ENCODE measurements around the gene BHLHE41. TPM values are rescaled to one million over a fixed set of nuclear protein-coding genes. Genes with fewer than 3 reads are reported as not detected.

BHLHE41 gene
- total RNA-seq, 2 donors from 2014 or later, result 0.11 to 3.5 TPM

DNA sequence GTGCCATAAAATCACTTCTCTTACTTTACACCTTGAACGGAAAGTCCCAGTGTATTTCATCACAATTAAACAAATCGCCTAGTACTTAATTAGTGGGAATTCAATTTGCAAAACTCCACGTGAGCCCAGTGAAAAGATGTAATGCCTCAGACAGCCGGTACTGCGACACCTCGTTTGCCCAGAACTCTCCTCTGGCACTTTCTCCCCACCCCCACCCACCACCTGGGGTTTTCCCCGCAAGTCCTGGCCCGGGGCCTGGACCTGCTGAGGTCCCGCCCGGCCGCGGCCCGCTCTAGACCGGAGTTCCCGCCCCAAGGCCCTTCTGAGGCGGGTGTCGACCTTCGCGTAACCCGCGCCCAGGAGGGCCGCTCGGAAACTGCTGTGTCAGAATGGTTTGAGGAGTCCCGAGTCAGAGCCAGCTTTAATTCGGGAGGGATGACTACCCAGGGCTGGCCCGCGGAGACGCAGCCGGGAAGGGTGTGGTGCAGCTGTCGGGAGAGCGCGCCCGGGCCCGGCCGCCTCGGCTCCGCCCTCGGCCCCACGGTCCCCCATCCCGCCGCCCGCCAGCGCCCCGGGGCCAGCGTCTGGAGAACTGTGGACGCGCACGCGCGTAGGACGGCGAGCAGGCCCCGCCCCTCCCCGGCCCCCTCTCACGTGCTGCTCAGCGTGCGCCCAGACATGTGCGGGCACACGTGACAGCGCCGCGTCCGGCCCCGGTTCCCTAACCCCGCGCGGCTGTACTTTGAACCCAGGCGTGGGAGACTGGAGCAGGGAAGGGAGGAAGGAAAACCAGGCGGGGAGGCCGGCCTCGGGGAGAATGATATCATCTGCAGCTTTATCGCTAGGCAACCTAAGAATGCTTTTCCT lies 10.8 kb downstream of the BHLHE41 start:
- peak overlapping the region; percentile 62 for H3K9ac ChIP-seq (ENCODE audit: extremely low read depth, low read length, poor library complexity, severe bottlenecking)
- TF ChIP-seq, protein P1, sequence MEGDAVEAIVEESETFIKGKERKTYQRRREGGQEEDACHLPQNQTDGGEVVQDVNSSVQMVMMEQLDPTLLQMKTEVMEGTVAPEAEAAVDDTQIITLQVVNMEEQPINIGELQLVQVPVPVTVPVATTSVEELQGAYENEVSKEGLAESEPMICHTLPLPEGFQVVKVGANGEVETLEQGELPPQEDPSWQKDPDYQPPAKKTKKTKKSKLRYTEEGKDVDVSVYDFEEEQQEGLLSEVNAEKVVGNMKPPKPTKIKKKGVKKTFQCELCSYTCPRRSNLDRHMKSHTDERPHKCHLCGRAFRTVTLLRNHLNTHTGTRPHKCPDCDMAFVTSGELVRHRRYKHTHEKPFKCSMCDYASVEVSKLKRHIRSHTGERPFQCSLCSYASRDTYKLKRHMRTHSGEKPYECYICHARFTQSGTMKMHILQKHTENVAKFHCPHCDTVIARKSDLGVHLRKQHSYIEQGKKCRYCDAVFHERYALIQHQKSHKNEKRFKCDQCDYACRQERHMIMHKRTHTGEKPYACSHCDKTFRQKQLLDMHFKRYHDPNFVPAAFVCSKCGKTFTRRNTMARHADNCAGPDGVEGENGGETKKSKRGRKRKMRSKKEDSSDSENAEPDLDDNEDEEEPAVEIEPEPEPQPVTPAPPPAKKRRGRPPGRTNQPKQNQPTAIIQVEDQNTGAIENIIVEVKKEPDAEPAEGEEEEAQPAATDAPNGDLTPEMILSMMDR (conservative IDR thresholded peaks at IDR 0.05), result peak; percentile 74
- peaks cover 13% of the 10 kb centered on the region for H3K4me1 ChIP-seq (ENCODE audit: control insufficient read depth, insufficient read depth, low read length)
- H3K4me3 ChIP-seq (ENCODE audit: low read length), result peak overlapping the region; percentile 77
- WGBS, 2 experiments (ENCODE audit: insufficient coverage in 1 of 2, insufficient read length in 1 of 2), result 0% methylated on average over 18 to 72 of the region's 72 CpGs
- Mint-ChIP-seq H3K4me3 (peak overlapping the region; percentile 57), H3K9me3 (no peaks in the 10 kb centered on the region), H3K27me3 (ENCODE audit: insufficient read depth) (peaks cover 22% of the 10 kb centered on the region), H3K36me3 (ENCODE audit: low read depth) (no peaks in the 10 kb centered on the region), H3K4me1 (peaks cover 66% of the 10 kb centered on the region), H3K27ac (peak overlapping the region; percentile 87)
- peaks cover 10% of the 10 kb centered on the region for H3K27me3 ChIP-seq (ENCODE audit: control insufficient read depth, insufficient read depth, low read length, poor library complexity, severe bottlenecking)
- no peaks in the 10 kb centered on the region for H3K36me3 ChIP-seq (ENCODE audit: control insufficient read depth, insufficient read depth, low read length)
- no peaks in the 10 kb centered on the region for H3K9me3 ChIP-seq (ENCODE audit: control insufficient read depth, low read length)
- peak overlapping the region; percentile 76 for H3K27ac ChIP-seq (ENCODE audit: low read depth, low read length)
- DNase-seq, result peak; percentile 97

DNA sequence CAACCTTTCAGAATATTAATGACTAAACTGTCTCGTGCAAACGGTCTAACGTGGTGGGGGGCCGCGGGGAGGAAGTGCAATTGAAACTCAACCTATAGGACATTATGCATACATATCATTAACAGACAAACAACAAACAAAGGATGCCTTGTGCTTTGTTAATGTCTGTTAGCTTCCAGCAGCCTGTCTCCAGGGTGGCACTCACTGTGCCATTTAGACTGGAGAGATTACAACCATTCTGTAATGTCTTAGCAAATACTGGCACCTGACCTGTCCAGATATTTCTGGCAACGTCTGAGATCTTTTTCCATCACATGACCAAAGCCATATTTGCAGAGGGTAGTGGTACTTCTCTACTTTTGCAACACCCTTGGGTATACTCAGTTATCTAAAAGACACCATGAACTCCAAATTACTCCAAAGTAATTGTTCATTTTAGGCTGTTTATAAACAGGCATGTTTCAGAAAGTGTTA lies 11.6 kb downstream of the BHLHE41 start:
- H3K4me3 Mint-ChIP-seq, result peak overlapping the region; percentile 57
- H3K27ac Mint-ChIP-seq, result peak overlapping the region; percentile 87
- 0 to 1% methylated on average over 1 to 6 of the region's 6 CpGs for WGBS, 2 experiments (ENCODE audit: insufficient coverage in 1 of 2, insufficient read length in 1 of 2)
- H3K36me3 Mint-ChIP-seq (ENCODE audit: low read depth), result no peaks in the 10 kb centered on the region
- Histone ChIP-seq H3K4me3 (ENCODE audit: low read length) (peak overlapping the region; percentile 77), H3K4me1 (ENCODE audit: control insufficient read depth, insufficient read depth, low read length) (peaks cover 13% of the 10 kb centered on the region), H3K36me3 (ENCODE audit: control insufficient read depth, insufficient read depth, low read length) (no peaks in the 10 kb centered on the region), H3K9ac (ENCODE audit: extremely low read depth, low read length, poor library complexity, severe bottlenecking) (no peak overlapping the region), H3K27ac (ENCODE audit: low read depth, low read length) (no peak overlapping the region), H3K27me3 (ENCODE audit: control insufficient read depth, insufficient read depth, low read length, poor library complexity, severe bottlenecking) (peaks cover 10% of the 10 kb centered on the region), H3K9me3 (ENCODE audit: control insufficient read depth, low read length) (no peaks in the 10 kb centered on the region)
- H3K4me1 Mint-ChIP-seq, result peaks cover 66% of the 10 kb centered on the region
- DNase-seq, result no peak
- TF ChIP-seq, protein P1 (conservative IDR thresholded peaks at IDR 0.05), result no peak
- H3K27me3 Mint-ChIP-seq (ENCODE audit: insufficient read depth), result peaks cover 20% of the 10 kb centered on the region
- H3K9me3 Mint-ChIP-seq, result no peaks in the 10 kb centered on the region

DNA sequence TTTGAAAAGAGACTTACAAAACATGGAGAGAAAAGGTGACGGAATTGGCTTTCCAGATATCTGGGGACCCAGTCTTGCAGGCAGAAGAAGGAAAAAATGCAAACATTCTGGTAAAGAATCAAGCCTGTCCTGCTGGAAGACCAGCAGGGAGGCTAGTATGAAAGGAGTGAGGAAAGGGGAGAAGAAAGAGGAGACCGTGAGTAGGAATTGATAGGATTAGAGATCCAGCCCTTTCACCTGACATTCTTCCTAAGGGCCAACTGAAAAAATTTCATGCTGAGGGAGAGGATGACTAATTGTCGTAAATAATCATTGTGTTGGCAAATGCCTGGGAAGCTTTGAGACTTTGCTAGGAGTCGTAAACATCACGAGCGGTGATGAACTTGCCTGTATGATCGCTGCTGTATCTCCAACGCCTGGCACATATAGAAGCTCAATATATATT lies 12.1 kb downstream of the BHLHE41 start:
- H3K27ac Mint-ChIP-seq, result peak overlapping the region; percentile 58
- TF ChIP-seq, protein P1 (conservative IDR thresholded peaks at IDR 0.05), result no peak
- Histone ChIP-seq H3K4me1 (ENCODE audit: control insufficient read depth, insufficient read depth, low read length) (peaks cover 13% of the 10 kb centered on the region), H3K9ac (ENCODE audit: extremely low read depth, low read length, poor library complexity, severe bottlenecking) (no peak overlapping the region), H3K4me3 (ENCODE audit: low read length) (peak overlapping the region; percentile 77), H3K9me3 (ENCODE audit: control insufficient read depth, low read length) (no peaks in the 10 kb centered on the region), H3K36me3 (ENCODE audit: control insufficient read depth, insufficient read depth, low read length) (no peaks in the 10 kb centered on the region), H3K27ac (ENCODE audit: low read depth, low read length) (no peak overlapping the region), H3K27me3 (ENCODE audit: control insufficient read depth, insufficient read depth, low read length, poor library complexity, severe bottlenecking) (peaks cover 10% of the 10 kb centered on the region)
- peak overlapping the region; percentile 57 for H3K4me3 Mint-ChIP-seq
- peaks cover 66% of the 10 kb centered on the region for H3K4me1 Mint-ChIP-seq
- DNase-seq, result peak; percentile 84
- peaks cover 18% of the 10 kb centered on the region for H3K27me3 Mint-ChIP-seq (ENCODE audit: insufficient read depth)
- no peaks in the 10 kb centered on the region for H3K36me3 Mint-ChIP-seq (ENCODE audit: low read depth)
- no peaks in the 10 kb centered on the region for H3K9me3 Mint-ChIP-seq
- 5 to 10% methylated on average over 7 to 8 of the region's 8 CpGs for WGBS, 2 experiments (ENCODE audit: insufficient coverage in 1 of 2, insufficient read length in 1 of 2)

All from endodermal cell (in vitro differentiated cells).